Activated T-cell treated with anti-CD3 and anti-CD28 coated beads for 48 hours (primary cell): Measurements from ENCODE around the gene LITAF.

ENCODE experiments used
- DNase-seq: peaks from one replicate; pipeline ENCODE4 v3.0.0-alpha.2; 2020; ENCODE audit warnings: low read depth

The LITAF gene

GRCh38 chr16:11586856-11587642 is at the start of gene LITAF:
Gene LITAF, minus strand, starts transcription at chr16:11586919. Its CDS starts 30,189 bp downstream, at chr16:11556730.
- peak; percentile 62 for DNase-seq

- no peak for DNase-seq
These were observed 49.5 kb upstream of the LITAF start for GRCh38 chr16:11636172-11636721.

- DNase-seq: no peak
These were observed 49.0 kb upstream of the LITAF start for GRCh38 chr16:11635679-11636171.

GRCh38 chr16:11635113-11635652 is 48.5 kb upstream of the LITAF start:
- DNase-seq: no peak

GRCh38 chr16:11634312-11634711 is 47.6 kb upstream of the LITAF start:
- DNase-seq: no peak

GRCh38 chr16:11633113-11633512 is 46.4 kb upstream of the LITAF start:
- no peak for DNase-seq

- no peak for DNase-seq
These were observed 45.8 kb upstream of the LITAF start for GRCh38 chr16:11632455-11632939.

- no peak for DNase-seq
These were observed 44.5 kb upstream of the LITAF start for GRCh38 chr16:11631214-11631613.

- DNase-seq: no peak
These were observed 44.0 kb upstream of the LITAF start for GRCh38 chr16:11630768-11631056.

- DNase-seq: no peak
These were observed 43.5 kb upstream of the LITAF start for GRCh38 chr16:11630046-11630767.

- no peak for DNase-seq
These were observed 42.6 kb upstream of the LITAF start for GRCh38 chr16:11629071-11630030.

GRCh38 chr16:11627822-11628457 is 41.2 kb upstream of the LITAF start:
- no peak for DNase-seq

GRCh38 chr16:11627292-11627663 is 40.6 kb upstream of the LITAF start:
- DNase-seq: no peak

GRCh38 chr16:11626657-11627291 is 40.1 kb upstream of the LITAF start:
- DNase-seq: no peak

- no peak for DNase-seq
These were observed 39.0 kb upstream of the LITAF start for GRCh38 chr16:11625769-11626168.

- DNase-seq: no peak
These were observed 38.2 kb upstream of the LITAF start for GRCh38 chr16:11624636-11625607.

GRCh38 chr16:11624205-11624604 is 37.5 kb upstream of the LITAF start:
- no peak for DNase-seq

GRCh38 chr16:11621920-11622651 is 35.4 kb upstream of the LITAF start:
- peak; percentile 25 for DNase-seq

- no peak for DNase-seq
These were observed 34.8 kb upstream of the LITAF start for GRCh38 chr16:11621539-11621919.
